Measurements from ENCODE around the gene DNAJC7. TPM values are rescaled to one million over a fixed set of nuclear protein-coding genes. Genes with fewer than 3 reads are reported as not detected.
A peak's percentile ranks its signal among the peaks of the same experiment; 100 is the strongest.

The DNAJC7 gene
- total and polyA plus RNA-seq, 9 donors = 58.3 to 113 (median 97.7) TPM

GRCh38 chr17:41970901-41971331, 46.3 kb downstream of the DNAJC7 start:
- no peak for DNase-seq
- Histone ChIP-seq H3K4me1 (ENCODE audit: control insufficient read depth, insufficient read depth, low read length) (peaks cover 37% of the 10 kb centered on the region), H3K4me3 (ENCODE audit: low read length) (no peak overlapping the region), H3K9me3 (replicated peaks; ENCODE audit: control insufficient read depth, low read depth, low read length) (no peaks in the 10 kb centered on the region), H3K36me3 (ENCODE audit: control insufficient read depth, insufficient read depth, low read length) (peaks cover 73% of the 10 kb centered on the region), H3K27me3 (ENCODE audit: control insufficient read depth, insufficient read depth, low read length) (no peaks in the 10 kb centered on the region), H3K27ac (ENCODE audit: low read length) (no peak overlapping the region)
- WGBS (ENCODE audit: insufficient coverage) = 100% methylated on average over 1 of the region's 5 CpGs

DNA sequence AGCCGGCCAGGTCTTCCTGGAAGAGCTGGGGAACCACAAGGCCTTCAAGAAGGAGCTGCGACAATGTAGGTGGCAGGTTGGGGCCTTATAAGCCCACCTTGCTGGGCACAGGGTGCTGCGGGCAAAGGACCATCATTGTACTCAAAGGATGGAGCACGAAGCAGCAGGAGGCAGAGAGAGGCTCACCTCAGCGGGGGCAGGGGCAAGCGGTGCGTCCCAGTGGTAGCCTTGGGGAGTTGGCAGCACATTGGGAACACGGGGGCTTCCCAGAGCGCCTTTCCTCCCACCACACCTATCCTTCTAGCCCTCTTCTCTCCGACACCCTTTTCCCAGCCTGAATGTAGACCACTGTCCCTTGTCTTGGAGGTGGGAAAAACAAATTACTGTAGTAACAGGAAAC, 48.6 kb downstream of the DNAJC7 start:
- Histone ChIP-seq H3K36me3 (ENCODE audit: control insufficient read depth, insufficient read depth, low read length) (peaks cover 51% of the 10 kb centered on the region), H3K27ac (ENCODE audit: low read length) (no peak overlapping the region), H3K4me1 (ENCODE audit: control insufficient read depth, insufficient read depth, low read length) (peaks cover 43% of the 10 kb centered on the region), H3K4me3 (ENCODE audit: low read length) (no peak overlapping the region), H3K27me3 (ENCODE audit: control insufficient read depth, insufficient read depth, low read length) (no peaks in the 10 kb centered on the region), H3K9me3 (replicated peaks; ENCODE audit: control insufficient read depth, low read depth, low read length) (no peaks in the 10 kb centered on the region)
- DNase-seq = no peak
- WGBS (ENCODE audit: insufficient coverage) = 76% methylated on average over 7 of the region's 10 CpGs

DNA sequence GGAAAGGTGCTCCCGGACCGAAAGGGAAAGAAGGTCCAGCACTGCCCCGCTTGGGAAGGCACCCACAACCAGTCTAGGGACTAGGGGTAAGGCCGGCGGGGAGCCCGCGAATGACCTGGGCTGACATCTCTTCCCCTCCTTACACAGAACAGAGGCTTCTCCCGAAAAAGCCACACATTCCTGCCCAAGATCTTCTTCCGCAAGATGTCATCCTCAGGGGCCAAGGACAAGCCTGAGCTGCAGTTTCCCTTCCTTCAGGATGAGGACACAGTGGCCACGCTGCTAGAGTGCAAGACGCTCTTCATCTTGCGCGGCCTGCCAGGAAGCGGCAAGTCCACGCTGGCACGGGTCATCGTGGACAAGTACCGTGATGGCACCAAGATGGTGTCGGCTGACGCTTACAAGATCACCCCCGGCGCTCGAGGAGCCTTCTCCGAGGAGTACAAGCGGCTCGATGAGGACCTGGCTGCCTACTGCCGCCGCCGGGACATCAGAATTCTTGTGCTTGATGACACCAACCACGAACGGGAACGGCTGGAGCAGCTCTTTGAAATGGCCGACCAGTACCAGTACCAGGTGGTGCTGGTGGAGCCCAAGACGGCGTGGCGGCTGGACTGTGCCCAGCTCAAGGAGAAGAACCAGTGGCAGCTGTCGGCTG, 49.2 kb downstream of the DNAJC7 start:
- Histone ChIP-seq H3K36me3 (ENCODE audit: control insufficient read depth, insufficient read depth, low read length) (peaks cover 45% of the 10 kb centered on the region), H3K9me3 (replicated peaks; ENCODE audit: control insufficient read depth, low read depth, low read length) (no peaks in the 10 kb centered on the region), H3K4me1 (ENCODE audit: control insufficient read depth, insufficient read depth, low read length) (peaks cover 37% of the 10 kb centered on the region), H3K4me3 (ENCODE audit: low read length) (peak overlapping the region; percentile 95), H3K27me3 (ENCODE audit: control insufficient read depth, insufficient read depth, low read length) (no peaks in the 10 kb centered on the region), H3K27ac (ENCODE audit: low read length) (no peak overlapping the region)
- no peak for DNase-seq
- WGBS (ENCODE audit: insufficient coverage) = 91% methylated on average over 36 of the region's 37 CpGs

- Histone ChIP-seq H3K4me1 (ENCODE audit: control insufficient read depth, insufficient read depth, low read length) (peaks cover 37% of the 10 kb centered on the region), H3K36me3 (ENCODE audit: control insufficient read depth, insufficient read depth, low read length) (peaks cover 37% of the 10 kb centered on the region), H3K9me3 (replicated peaks; ENCODE audit: control insufficient read depth, low read depth, low read length) (no peaks in the 10 kb centered on the region), H3K27ac (ENCODE audit: low read length) (peak overlapping the region; percentile 87), H3K4me3 (ENCODE audit: low read length) (peak overlapping the region; percentile 95), H3K27me3 (ENCODE audit: control insufficient read depth, insufficient read depth, low read length) (no peaks in the 10 kb centered on the region)
- 14% methylated on average over 32 of the region's 39 CpGs for WGBS (ENCODE audit: insufficient coverage)
- peak; percentile 47 for DNase-seq
Measured at GRCh38 chr17:41967141-41967920, 49.9 kb downstream of the DNAJC7 start.

- under 1% methylated on average over 71 of the region's 71 CpGs for WGBS (ENCODE audit: insufficient coverage)
- peak within 1 kb of the TSS; percentile 95 for H3K4me3 ChIP-seq (ENCODE audit: low read length)
- H3K27me3 ChIP-seq (ENCODE audit: control insufficient read depth, insufficient read depth, low read length) = no peaks in the 10 kb centered on the region
- peaks cover 30% of the 10 kb centered on the region for H3K36me3 ChIP-seq (ENCODE audit: control insufficient read depth, insufficient read depth, low read length)
- peak; percentile 95 for DNase-seq
- H3K9me3 ChIP-seq (replicated peaks; ENCODE audit: control insufficient read depth, low read depth, low read length) = no peaks in the 10 kb centered on the region
- H3K27ac ChIP-seq (ENCODE audit: low read length) = peak within 1 kb of the TSS; percentile 87
- H3K4me1 ChIP-seq (ENCODE audit: control insufficient read depth, insufficient read depth, low read length) = peaks cover 41% of the 10 kb centered on the region
Measured at GRCh38 chr17:41966463-41967140, 50.6 kb downstream of the DNAJC7 start, which contains the start of gene CNP. Gene CNP (plus strand): TSS chr17:41966795. CDS start chr17:41966885, 90 bp downstream.

GRCh38 chr17:41965694-41966462, 51.4 kb downstream of the DNAJC7 start:
- Histone ChIP-seq H3K27ac (ENCODE audit: low read length) (peak overlapping the region; percentile 79), H3K27me3 (ENCODE audit: control insufficient read depth, insufficient read depth, low read length) (no peaks in the 10 kb centered on the region), H3K4me1 (ENCODE audit: control insufficient read depth, insufficient read depth, low read length) (peaks cover 42% of the 10 kb centered on the region), H3K4me3 (ENCODE audit: low read length) (peak overlapping the region; percentile 95), H3K36me3 (ENCODE audit: control insufficient read depth, insufficient read depth, low read length) (peaks cover 25% of the 10 kb centered on the region), H3K9me3 (replicated peaks; ENCODE audit: control insufficient read depth, low read depth, low read length) (no peaks in the 10 kb centered on the region)
- DNase-seq = peak; percentile 51
- 13% methylated on average over 12 of the region's 18 CpGs for WGBS (ENCODE audit: insufficient coverage)

DNA sequence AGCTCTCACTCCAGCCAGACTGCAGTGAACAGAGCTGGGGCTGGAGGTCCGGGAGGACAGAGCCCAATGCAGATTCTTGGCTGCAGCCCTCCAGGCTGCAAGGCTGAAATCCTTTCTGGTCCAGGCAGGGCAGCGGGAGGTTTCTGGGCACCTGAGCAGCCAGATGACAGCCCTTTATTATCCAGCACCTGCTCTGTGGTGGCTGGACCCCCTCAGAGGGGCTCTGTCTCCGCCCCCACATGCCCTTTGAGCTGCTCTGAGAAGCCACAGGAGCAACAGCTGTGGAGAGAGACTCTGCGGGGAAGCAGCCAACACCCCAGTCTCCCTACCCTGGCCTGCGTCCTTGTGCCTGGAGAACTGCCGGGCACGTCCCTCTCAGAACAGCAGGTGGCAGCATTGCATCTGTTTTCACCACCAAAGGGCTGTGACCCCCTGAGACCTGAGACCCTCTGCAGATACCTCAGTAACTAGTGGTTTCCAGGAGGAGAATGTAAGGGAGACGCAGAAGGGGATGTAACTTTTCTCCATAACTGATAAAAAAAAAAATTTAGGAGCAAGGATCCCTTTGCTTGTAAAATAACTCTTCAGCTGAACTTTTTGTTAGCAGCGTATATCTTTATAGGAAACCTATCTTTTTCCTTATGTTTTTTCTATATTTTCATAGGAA, 54.3 kb downstream of the DNAJC7 start:
- Histone ChIP-seq H3K27me3 (ENCODE audit: control insufficient read depth, insufficient read depth, low read length) (no peaks in the 10 kb centered on the region), H3K36me3 (ENCODE audit: control insufficient read depth, insufficient read depth, low read length) (peaks cover 3% of the 10 kb centered on the region), H3K4me1 (ENCODE audit: control insufficient read depth, insufficient read depth, low read length) (peaks cover 38% of the 10 kb centered on the region), H3K4me3 (ENCODE audit: low read length) (no peak overlapping the region), H3K27ac (ENCODE audit: low read length) (peak overlapping the region; percentile 77), H3K9me3 (replicated peaks; ENCODE audit: control insufficient read depth, low read depth, low read length) (no peaks in the 10 kb centered on the region)
- WGBS (ENCODE audit: insufficient coverage) = 0% methylated on average over 1 of the region's 9 CpGs
- peak; percentile 89 for DNase-seq

GRCh38 chr17:41962111-41962510, 55.1 kb downstream of the DNAJC7 start:
- no peaks in the 10 kb centered on the region for H3K36me3 ChIP-seq (ENCODE audit: control insufficient read depth, insufficient read depth, low read length)
- peaks cover 30% of the 10 kb centered on the region for H3K4me1 ChIP-seq (ENCODE audit: control insufficient read depth, insufficient read depth, low read length)
- no peaks in the 10 kb centered on the region for H3K27me3 ChIP-seq (ENCODE audit: control insufficient read depth, insufficient read depth, low read length)
- H3K9me3 ChIP-seq (replicated peaks; ENCODE audit: control insufficient read depth, low read depth, low read length) = no peaks in the 10 kb centered on the region
- no peak for DNase-seq
- H3K27ac ChIP-seq (ENCODE audit: low read length) = no peak overlapping the region
- WGBS (ENCODE audit: insufficient coverage) = no CpG with 5 or more reads among the region's 5 CpGs
- H3K4me3 ChIP-seq (ENCODE audit: low read length) = no peak overlapping the region

DNA sequence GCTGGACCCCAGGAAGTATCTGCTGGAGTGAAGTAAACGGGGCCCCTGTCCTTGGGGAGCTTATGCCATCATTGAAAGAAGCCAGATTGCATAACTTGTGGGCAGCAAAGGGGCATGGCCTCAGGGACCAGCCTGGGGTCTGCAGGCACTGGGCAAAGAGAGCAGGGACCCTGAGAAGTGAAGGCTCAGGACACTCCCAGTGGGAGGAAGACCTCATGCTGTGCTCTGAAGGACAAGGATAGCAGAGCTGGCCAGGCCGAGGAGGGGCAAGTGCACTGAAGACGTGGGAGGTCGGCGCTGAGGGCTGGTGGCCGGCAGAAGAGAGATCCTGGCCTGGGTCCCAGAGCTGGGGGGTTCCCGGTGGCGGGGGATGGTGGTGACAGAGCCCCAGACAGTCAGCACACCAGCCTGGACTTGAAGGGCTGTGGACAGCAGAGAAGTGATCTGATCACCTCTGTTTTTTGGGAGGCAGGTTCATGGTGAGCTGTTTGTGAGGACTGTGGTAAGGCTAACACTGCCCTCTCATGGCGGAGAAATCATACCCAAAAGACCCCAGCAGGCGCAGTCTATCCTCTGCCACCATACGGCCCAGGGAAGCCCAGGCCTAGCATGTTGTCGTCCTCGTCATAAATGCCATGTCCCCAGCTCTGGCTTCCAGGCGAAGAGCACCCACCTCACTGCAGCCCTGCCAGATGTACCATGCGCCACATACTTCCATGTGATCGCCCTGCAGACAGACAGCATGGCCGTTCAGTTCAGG, 57.7 kb downstream of the DNAJC7 start:
- DNase-seq = peak; percentile 51
- WGBS (ENCODE audit: insufficient coverage) = 33% methylated on average over 17 of the region's 17 CpGs

More for the DNA sequence above, 57.7 kb downstream of the DNAJC7 start:
- Histone ChIP-seq H3K4me3 (ENCODE audit: low read length) (no peak overlapping the region), H3K27ac (ENCODE audit: low read length) (no peak overlapping the region), H3K36me3 (ENCODE audit: control insufficient read depth, insufficient read depth, low read length) (no peaks in the 10 kb centered on the region), H3K9me3 (replicated peaks; ENCODE audit: control insufficient read depth, low read depth, low read length) (no peaks in the 10 kb centered on the region), H3K27me3 (ENCODE audit: control insufficient read depth, insufficient read depth, low read length) (no peaks in the 10 kb centered on the region), H3K4me1 (ENCODE audit: control insufficient read depth, insufficient read depth, low read length) (peaks cover 20% of the 10 kb centered on the region)
